Erythroblast (primary cell): ENCODE measurements around the gene TRAF2.

Experiments
- GATA1 ChIP-seq: IDR thresholded peaks from 2 replicates; pipeline ENCODE4 v1.6.1; 2011; ENCODE audit warnings: low read depth, mild to moderate bottlenecking, control low read depth, low read length, moderate library complexity
- POLR2A ChIP-seq: IDR thresholded peaks from 2 replicates; pipeline ENCODE4 v1.6.1; 2011; ENCODE audit warnings: mild to moderate bottlenecking, low read length

- no peak for TF ChIP-seq POLR2A
- no peak for TF ChIP-seq GATA1
Measured at GRCh38 chr9:136910197-136910900, 24.0 kb downstream of the TRAF2 start.
